Measurements from ENCODE around the gene MYCBP.

MYCBP gene

DNA sequence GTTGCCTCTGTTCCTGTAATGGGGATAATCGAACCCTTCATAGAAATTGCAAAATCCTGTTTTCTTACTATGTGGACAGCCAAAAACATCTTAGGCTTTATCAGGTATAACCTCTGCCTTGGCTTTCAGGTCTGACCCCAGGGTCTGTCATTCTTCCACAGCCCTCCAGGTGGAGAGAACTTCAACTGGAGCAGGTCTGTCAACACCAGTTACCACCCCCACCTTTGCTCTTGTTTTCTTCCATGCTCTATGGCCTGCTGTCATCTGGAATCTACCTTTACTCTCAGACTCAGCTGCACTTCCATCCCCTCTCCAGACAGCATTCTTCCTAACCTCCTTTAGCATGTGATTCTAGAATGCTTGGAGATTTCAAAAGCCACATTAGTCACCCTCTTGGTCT lies 18.6 kb upstream of the MYCBP start:
- no peaks in the 10 kb centered on the region for H4K20me1 ChIP-seq (ENCODE audit: insufficient read depth)
- TF ChIP-seq, protein P1, sequence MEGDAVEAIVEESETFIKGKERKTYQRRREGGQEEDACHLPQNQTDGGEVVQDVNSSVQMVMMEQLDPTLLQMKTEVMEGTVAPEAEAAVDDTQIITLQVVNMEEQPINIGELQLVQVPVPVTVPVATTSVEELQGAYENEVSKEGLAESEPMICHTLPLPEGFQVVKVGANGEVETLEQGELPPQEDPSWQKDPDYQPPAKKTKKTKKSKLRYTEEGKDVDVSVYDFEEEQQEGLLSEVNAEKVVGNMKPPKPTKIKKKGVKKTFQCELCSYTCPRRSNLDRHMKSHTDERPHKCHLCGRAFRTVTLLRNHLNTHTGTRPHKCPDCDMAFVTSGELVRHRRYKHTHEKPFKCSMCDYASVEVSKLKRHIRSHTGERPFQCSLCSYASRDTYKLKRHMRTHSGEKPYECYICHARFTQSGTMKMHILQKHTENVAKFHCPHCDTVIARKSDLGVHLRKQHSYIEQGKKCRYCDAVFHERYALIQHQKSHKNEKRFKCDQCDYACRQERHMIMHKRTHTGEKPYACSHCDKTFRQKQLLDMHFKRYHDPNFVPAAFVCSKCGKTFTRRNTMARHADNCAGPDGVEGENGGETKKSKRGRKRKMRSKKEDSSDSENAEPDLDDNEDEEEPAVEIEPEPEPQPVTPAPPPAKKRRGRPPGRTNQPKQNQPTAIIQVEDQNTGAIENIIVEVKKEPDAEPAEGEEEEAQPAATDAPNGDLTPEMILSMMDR (conservative IDR thresholded peaks at IDR 0.05; ENCODE audit: low read depth, low read length): no peak
- H3K36me3 ChIP-seq (ENCODE audit: insufficient read depth): no peaks in the 10 kb centered on the region
- H3K4me2 ChIP-seq: no peak overlapping the region
- no peak overlapping the region for H3K4me3 ChIP-seq (IDR thresholded peaks at IDR 0.05; ENCODE audit: insufficient read depth, low read depth, low read length)
- no peaks in the 10 kb centered on the region for H3K4me1 ChIP-seq (ENCODE audit: low read depth, poor library complexity, severe bottlenecking)
- H2AFZ ChIP-seq (ENCODE audit: low read depth): no peak overlapping the region
- H3K79me2 ChIP-seq (ENCODE audit: insufficient read depth, low read depth): no peaks in the 10 kb centered on the region
- no peaks in the 10 kb centered on the region for H3K27me3 ChIP-seq (ENCODE audit: insufficient read depth, low read depth)
- no peak overlapping the region for H3K9ac ChIP-seq
- no peak overlapping the region for H3K27ac ChIP-seq

DNA sequence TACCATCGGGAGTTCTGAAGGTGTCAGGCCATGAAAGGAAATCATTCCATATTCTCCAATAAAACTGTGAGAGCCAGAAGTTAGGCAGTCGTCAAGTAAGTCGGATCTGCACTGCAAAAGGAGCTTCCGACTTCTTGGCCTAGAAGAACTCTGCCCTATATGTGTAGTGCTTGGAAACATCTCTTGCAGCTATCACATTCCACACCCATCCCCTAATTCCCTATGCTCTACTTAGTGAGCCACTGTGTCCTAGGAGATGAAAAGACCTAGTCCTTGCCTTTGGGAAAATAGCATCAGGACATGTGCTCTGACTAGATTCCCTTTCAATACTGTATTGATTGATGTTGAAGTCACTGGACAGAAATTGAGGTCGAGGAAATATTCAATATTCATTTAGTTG lies 16.4 kb upstream of the MYCBP start:
- no peak overlapping the region for H3K4me3 ChIP-seq (IDR thresholded peaks at IDR 0.05; ENCODE audit: insufficient read depth, low read depth, low read length)
- no peaks in the 10 kb centered on the region for H4K20me1 ChIP-seq (ENCODE audit: insufficient read depth)
- H3K36me3 ChIP-seq (ENCODE audit: insufficient read depth): no peaks in the 10 kb centered on the region

DNA sequence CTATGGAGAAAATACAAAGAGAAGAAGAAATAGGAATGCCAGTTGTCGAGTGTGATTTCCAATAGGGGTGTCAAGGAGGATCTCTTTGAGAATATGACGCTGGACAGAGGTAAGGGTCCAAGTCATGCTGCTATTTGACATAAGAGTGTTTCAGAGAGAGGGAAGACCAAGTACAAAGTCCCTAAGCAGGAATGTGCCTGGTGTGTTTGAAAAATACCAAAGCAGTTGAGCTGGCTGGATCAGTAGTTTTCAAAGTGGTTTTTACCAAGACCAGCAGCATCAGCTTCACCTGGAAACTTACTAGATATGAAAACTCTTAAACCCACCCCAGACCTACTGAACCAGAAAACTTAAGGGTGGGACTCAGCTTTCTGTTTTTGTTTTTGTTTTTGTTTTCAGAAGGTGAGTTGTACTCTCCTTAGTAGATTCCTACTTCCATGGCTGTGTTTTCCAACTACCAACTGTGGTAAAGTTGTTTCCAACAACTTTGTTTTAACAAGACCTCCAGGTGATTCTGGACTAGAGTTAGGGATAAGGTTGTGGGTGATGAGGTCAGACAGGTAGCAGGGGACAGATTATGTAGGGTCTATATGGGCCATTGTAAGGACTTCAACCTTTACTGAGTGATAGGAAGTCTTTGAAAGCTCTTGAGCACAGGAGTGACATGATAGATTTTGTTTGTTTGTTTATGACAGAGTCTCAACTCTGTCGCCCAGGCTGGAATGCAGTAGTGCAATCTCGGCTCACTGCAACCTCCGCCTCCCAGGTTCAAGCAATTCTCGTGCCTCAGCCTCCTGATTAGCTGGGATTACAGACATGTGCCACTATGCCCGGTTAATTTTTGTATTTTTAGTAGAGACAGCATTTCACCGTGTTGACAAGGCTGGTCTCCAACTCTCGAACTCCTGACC lies 15.5 kb upstream of the MYCBP start:
- Histone ChIP-seq H3K4me2 (no peak overlapping the region), H2AFZ (ENCODE audit: low read depth) (no peak overlapping the region), H3K4me1 (ENCODE audit: low read depth, poor library complexity, severe bottlenecking) (no peaks in the 10 kb centered on the region), H3K36me3 (ENCODE audit: insufficient read depth) (no peaks in the 10 kb centered on the region), H3K9ac (no peak overlapping the region), H3K27me3 (ENCODE audit: insufficient read depth, low read depth) (no peaks in the 10 kb centered on the region), H3K79me2 (ENCODE audit: insufficient read depth, low read depth) (no peaks in the 10 kb centered on the region), H4K20me1 (ENCODE audit: insufficient read depth) (no peaks in the 10 kb centered on the region), H3K27ac (no peak overlapping the region), H3K4me3 (IDR thresholded peaks at IDR 0.05; ENCODE audit: insufficient read depth, low read depth, low read length) (no peak overlapping the region)
- TF ChIP-seq, protein P1 (conservative IDR thresholded peaks at IDR 0.05; ENCODE audit: low read depth, low read length): no peak

More for the DNA sequence above, 16.4 kb upstream of the MYCBP start:
- Histone ChIP-seq H3K4me1 (ENCODE audit: low read depth, poor library complexity, severe bottlenecking) (no peaks in the 10 kb centered on the region), H3K9ac (no peak overlapping the region), H3K79me2 (ENCODE audit: insufficient read depth, low read depth) (no peaks in the 10 kb centered on the region), H3K27ac (no peak overlapping the region), H3K4me2 (no peak overlapping the region), H2AFZ (ENCODE audit: low read depth) (no peak overlapping the region), H3K27me3 (ENCODE audit: insufficient read depth, low read depth) (no peaks in the 10 kb centered on the region)
- TF ChIP-seq, protein P1 (conservative IDR thresholded peaks at IDR 0.05; ENCODE audit: low read depth, low read length): no peak

DNA sequence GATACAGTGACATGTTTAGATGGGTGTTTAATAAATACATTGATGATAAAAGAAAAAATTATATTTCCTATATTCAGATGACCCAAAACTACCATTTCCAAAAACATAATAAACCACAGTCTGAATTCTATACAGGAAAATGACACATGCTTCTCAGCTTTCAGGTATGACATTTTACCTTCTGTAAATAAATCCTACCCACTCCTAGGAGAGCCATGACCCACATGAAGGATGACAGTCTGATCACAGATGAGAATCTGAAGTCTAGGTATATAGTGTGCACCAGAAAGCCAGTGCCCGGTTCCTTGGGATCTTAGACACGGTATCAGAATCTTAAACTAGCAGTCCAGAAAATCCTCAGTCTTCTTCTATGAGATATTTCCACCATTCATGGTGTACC lies 11.9 kb upstream of the MYCBP start:
- no peaks in the 10 kb centered on the region for H4K20me1 ChIP-seq (ENCODE audit: insufficient read depth)
- H3K4me3 ChIP-seq (IDR thresholded peaks at IDR 0.05; ENCODE audit: insufficient read depth, low read depth, low read length): no peak overlapping the region
- H3K79me2 ChIP-seq (ENCODE audit: insufficient read depth, low read depth): no peaks in the 10 kb centered on the region
- H3K4me1 ChIP-seq (ENCODE audit: low read depth, poor library complexity, severe bottlenecking): no peaks in the 10 kb centered on the region
- TF ChIP-seq, protein P1 (conservative IDR thresholded peaks at IDR 0.05; ENCODE audit: low read depth, low read length): no peak
- H3K36me3 ChIP-seq (ENCODE audit: insufficient read depth): no peaks in the 10 kb centered on the region
- no peak overlapping the region for H3K27ac ChIP-seq
- no peak overlapping the region for H2AFZ ChIP-seq (ENCODE audit: low read depth)
- no peak overlapping the region for H3K9ac ChIP-seq
- H3K4me2 ChIP-seq: no peak overlapping the region
- H3K27me3 ChIP-seq (ENCODE audit: insufficient read depth, low read depth): no peaks in the 10 kb centered on the region
